OCI-M1 (cell line): ENCODE results near the gene ABCF3.

Source experiments
- DNase-seq: peaks from one replicate; lab custom pipeline; 2025; lab: John Stamatoyannopoulos, UW

ABCF3 gene

GRCh38 chr3:184167786-184168185 lies 18.2 kb upstream of the ABCF3 start:
- DNase-seq = no peak

GRCh38 chr3:184168363-184169120 lies 17.5 kb upstream of the ABCF3 start:
- DNase-seq = no peak

- no peak for DNase-seq
Observed at GRCh38 chr3:184169896-184170875, 15.8 kb upstream of the ABCF3 start.

- no peak for DNase-seq
Observed at GRCh38 chr3:184171562-184171961, 14.4 kb upstream of the ABCF3 start.

GRCh38 chr3:184172681-184173373 lies 13.2 kb upstream of the ABCF3 start:
- no peak for DNase-seq

- no peak for DNase-seq
Observed at GRCh38 chr3:184173374-184173722, 12.7 kb upstream of the ABCF3 start.

- no peak for DNase-seq
Observed at GRCh38 chr3:184174284-184174645, 11.7 kb upstream of the ABCF3 start.

GRCh38 chr3:184174646-184175492 lies 11.1 kb upstream of the ABCF3 start, which contains the start of gene AP2M1:
Gene AP2M1 (plus strand): TSS chr3:184174855. CDS start chr3:184176994, 2,139 bp downstream.
- DNase-seq = peak; percentile 97

- DNase-seq = no peak
Observed at GRCh38 chr3:184175506-184175905, 10.5 kb upstream of the ABCF3 start.

GRCh38 chr3:184175981-184176376 lies 10.0 kb upstream of the ABCF3 start:
- no peak for DNase-seq

GRCh38 chr3:184176377-184177330 lies 9.3 kb upstream of the ABCF3 start:
- peak; percentile 77 for DNase-seq

- no peak for DNase-seq
Observed at GRCh38 chr3:184177331-184177731, 8.7 kb upstream of the ABCF3 start.

- DNase-seq = no peak
Observed at GRCh38 chr3:184177767-184178306, 8.2 kb upstream of the ABCF3 start.

GRCh38 chr3:184178521-184179138 lies 7.4 kb upstream of the ABCF3 start:
- DNase-seq = no peak

- no peak for DNase-seq
Observed at GRCh38 chr3:184180165-184180564, 5.8 kb upstream of the ABCF3 start.

GRCh38 chr3:184181596-184181995 lies 4.4 kb upstream of the ABCF3 start:
- DNase-seq = no peak

GRCh38 chr3:184183679-184184078 lies 2.3 kb upstream of the ABCF3 start:
- DNase-seq = no peak

- peak; percentile 6 for DNase-seq
Observed at GRCh38 chr3:184184546-184185230, 1.3 kb upstream of the ABCF3 start.
